GM12891 (cell line): Measurements from ENCODE around the gene NACAD.

Experiments used
- PAX5 ChIP-seq: IDR thresholded peaks from 2 replicates; pipeline ENCODE4 v1.6.1; 2011; ENCODE audit warnings: low read length, moderate library complexity, mild to moderate bottlenecking; ENCODE audit not compliant: insufficient read depth, severe bottlenecking
- POLR2A ChIP-seq: IDR thresholded peaks from 2 replicates; pipeline ENCODE4 v1.6.1; 2011; ENCODE audit warnings: low read depth, low read length, control low read depth
- POLR2AphosphoS5 ChIP-seq: IDR thresholded peaks from 2 replicates; pipeline ENCODE4 v1.6.1; 2011; ENCODE audit warnings: low read depth, low read length, control low read depth
- SPI1 ChIP-seq: IDR thresholded peaks from 2 replicates; pipeline ENCODE4 v1.6.1; 2011; ENCODE audit warnings: low read depth, low read length, control low read depth
- TAF1 ChIP-seq: IDR thresholded peaks from 2 replicates; pipeline ENCODE4 v1.6.1; 2011; ENCODE audit warnings: low read depth, low read length, control low read depth

DNA sequence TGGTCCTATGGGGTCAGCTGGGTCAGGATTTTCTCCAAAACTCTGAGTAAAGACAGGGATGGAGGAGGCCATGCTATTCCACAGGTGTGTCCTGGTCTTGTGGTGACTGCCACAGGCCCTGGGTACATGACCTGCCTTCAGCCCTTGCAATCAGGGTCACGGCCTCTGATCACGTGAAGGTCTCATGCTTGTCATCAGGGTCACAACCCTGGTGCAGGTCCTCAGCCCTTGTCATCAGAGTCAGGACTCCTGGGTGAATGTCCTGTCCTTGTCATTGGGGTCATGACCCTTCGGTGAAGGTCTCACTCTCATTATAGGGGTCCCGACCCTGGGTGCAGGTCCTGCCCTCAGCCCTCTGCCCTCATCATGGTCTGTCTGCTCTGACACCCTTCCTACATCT, 44.6 kb upstream of the NACAD start:
- TF ChIP-seq POLR2AphosphoS5 (no peak), POLR2A (no peak), TAF1 (no peak), SPI1 (no peak), PAX5 (no peak)
